ELF-1 (cell line): ENCODE measurements around the gene ELAVL3.
"Not testable (repeated sequence)": the region's sequence is repeated elsewhere in the genome, so short reads cannot be mapped to it uniquely, and the experiment has no call there.

Source experiments
- DNase-seq: peaks from one replicate; pipeline ENCODE4 v3.0.0-alpha.2; 2016; ENCODE audit warnings: low read depth, low spot score

ELAVL3 gene

DNA sequence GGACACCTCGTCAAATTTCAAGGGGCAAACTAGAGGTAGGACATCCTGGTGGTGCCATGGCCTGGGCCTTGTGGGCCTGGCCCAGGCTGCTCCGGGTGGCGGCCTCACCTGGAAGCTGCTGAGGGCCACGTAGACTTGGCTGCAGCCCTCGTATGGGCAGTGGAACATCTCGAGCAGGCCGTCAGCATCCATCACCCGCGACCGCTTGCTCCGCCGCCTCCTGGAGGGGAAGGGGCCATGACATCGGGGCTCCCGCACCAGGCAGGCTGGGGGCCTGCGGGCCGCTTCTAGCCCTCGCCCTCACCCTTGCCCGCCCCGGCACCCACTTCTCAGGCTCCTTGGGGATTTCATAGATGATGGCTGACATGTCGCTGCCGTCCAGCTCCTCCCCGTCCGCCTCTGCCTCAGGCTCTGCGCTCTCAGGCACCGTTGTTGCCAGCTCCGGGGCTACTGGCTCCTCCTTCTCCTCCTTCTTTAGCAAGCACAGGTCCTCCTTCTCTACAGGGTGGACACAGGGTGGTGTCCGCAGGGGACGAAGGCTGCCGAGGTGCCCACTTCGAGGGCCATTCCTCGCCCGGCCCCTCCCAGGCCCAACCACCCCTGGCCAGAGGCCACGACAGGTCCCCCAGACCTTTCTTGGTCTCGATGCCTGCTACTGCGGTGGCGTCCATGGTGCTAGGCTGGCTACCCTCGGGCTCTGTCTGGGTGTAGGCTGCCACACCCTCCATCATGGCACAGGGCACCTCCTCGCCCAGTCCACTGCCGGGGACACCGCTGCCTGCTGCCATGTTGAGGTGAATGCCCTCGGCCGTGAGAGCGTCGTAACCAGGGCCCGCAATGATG is 6.0 kb upstream of the ELAVL3 start:
- no peak for DNase-seq

DNA sequence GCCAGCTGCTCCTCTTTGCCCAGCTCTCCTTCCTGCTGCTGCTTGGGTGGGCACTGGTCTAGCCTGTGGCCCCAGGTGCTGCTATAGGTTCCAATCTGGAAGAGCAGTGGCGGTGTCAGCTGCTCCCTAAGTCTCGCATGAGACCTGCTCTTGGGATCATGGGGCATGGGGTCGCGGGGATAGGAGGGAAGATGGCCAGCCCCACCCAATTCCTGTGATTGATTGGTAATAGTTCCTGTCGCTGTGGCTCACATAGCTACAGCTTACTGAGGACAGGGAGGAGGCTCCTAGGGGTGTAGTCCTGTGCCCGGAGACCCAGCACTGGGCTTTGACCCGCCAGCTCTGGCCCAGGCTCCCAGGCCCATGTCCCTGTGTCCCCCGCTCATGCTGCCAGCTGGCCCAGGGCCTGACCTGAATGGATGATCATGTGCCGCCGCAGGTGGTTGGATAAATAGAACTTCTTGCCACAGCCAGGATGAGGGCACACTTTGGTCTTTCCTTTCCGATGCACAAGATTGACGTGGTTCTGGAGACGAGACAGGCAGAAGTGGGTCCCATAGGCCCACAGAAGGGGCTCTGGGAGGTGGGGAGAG is 4.5 kb upstream of the ELAVL3 start:
- no peak for DNase-seq

DNA sequence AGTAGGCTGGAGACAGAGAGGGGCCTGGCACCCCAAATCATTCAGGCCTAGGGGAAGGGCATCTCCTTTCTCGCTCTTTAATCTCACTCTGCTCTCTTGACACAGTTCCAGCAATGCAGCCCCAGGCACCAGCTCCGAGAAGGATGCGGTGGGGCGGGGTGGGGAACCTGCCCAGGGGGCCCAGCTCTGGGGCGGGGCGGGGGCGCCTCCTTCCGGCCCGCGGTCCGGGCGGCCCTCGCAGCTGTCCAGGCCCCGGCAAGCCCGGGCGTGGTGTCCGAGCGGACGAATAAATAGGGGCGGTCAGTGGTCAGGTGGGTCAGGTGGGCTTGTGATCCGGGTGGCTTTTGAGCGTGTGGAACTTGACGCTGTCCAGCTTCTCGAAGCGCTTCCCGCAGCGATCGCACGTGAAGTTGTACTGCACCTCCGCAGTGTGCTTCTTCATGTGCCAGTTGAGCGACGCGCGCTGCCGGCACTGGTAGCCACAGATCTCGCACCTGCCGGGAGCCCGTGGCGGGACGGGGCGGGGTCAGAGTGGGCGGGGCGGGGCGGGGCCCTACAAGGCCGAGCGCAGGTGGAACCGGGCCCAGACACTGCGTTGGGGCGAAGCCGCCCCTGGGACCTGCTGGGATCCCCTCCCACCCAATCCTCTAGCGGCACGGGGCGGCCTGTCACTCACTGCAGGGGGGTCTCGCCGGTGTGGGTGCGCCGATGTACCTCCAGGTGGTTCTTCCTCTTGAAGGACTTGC is 2.7 kb upstream of the ELAVL3 start:
- DNase-seq = peak; percentile 31

DNA sequence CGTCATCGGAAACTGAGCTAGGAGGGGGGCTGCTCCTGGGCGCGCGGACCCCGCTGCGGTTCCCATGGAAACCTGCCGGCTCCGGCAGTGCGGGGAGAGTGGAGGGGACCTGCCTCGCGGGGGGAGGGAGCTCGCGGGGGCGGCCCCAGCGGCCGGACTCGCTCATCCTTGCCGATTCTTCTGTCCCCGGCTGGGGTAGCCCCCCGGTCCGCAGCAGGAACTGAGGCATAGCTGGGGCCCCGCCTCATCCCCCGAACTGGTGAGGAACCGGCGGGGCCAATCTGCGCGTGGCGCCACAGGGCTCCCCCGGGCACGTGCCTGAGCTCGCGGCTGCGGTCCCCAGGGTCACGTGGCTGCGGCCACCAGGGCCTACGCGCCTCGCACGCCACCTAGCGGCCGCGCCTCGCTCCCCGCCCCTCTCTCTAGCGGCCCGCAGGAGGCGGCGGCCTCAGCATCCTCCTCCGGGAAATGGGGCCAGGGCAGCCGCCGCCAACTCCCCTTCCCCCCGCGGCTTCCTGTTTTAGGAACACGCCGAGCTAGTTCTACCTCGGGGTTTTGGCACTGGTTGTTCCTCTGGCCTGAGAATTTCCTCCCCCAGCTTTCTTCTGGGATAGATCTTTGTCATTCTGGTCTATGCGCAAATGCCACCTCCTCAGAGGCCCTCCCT is 1.7 kb upstream of the ELAVL3 start:
- DNase-seq = peak; percentile 87

DNA sequence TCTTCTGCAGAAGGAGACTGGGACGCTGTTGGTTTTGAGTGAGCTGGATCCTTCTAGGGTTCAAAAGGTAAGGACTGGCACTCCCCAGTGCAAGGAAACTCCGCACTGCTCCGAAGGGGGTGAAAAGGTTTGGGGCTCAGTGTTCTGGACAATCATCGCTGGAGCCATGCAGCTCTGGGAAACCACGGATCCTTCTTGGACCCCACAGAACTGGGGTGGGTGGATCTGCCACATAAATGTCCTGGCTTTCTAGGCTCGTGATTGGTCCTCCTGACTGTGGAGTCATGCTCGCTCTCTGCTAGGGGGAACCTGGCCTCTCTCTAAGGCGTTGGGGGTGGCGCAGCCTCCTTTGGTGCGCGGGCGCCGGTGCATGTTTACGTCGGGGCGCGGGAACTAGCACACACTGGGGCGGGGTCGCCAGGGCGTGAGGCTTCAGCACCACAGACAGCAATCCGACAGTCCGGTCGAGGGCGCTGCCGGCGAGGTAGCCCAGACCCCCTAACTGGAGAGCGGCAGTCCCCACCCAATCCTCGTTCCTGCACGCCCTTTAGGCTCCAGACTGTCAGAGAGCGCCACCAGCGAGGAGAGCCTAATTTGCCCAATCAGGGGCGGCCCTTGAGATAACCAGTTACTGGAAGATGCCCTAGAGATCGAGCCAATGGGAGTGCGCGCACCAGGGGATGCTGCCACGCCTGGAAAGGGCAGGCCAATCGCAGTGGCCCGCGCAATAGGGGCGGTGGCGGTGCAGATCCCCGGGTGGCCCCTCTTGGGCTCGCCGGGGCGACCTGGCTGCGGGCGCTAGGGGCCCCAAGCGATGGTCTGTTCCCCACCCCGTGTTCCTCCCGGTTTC is 913 bp upstream of the ELAVL3 start:
- peak; percentile 89 for DNase-seq

DNA sequence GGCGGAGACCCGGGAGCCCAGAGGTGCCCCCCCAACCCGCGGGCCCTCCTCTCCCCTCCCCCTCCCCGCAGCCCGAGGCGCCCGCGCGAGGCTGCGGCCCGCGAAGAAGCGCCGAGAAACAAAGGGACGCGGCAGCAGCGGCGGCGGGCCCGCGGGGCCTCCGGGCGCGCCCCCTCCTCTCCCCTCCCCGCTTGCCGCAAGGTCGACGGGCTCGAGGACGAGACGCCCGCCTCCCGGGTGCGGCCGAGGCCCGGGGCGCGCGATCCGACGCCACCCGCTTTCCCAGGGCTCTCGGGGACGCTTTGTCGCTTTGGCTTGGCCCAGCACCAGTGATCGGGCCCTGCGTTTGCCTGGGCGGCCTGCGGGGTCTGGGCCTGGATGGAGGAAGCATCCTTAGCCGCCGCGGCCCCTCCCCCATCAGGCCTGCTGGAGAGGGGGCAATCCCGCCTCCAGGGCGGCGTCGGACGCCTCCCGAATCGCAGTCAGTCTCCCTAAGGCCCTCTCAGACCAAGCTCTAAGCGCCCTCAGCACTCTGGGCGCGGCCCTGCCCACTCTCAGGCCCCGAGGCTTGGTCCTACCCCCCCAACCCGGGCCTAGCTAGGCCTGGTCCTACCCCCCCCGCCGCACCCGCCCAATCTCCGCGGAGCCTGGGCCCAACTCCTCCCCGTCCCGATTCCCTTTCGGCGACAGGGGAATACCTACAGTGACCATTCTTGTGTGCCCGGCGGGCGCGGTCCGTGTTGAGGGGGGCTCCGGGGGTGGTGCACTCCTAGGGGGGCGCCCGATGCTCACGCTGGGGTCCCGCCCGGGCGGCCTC is 740 bp downstream of the ELAVL3 start:
- DNase-seq = no peak

DNA sequence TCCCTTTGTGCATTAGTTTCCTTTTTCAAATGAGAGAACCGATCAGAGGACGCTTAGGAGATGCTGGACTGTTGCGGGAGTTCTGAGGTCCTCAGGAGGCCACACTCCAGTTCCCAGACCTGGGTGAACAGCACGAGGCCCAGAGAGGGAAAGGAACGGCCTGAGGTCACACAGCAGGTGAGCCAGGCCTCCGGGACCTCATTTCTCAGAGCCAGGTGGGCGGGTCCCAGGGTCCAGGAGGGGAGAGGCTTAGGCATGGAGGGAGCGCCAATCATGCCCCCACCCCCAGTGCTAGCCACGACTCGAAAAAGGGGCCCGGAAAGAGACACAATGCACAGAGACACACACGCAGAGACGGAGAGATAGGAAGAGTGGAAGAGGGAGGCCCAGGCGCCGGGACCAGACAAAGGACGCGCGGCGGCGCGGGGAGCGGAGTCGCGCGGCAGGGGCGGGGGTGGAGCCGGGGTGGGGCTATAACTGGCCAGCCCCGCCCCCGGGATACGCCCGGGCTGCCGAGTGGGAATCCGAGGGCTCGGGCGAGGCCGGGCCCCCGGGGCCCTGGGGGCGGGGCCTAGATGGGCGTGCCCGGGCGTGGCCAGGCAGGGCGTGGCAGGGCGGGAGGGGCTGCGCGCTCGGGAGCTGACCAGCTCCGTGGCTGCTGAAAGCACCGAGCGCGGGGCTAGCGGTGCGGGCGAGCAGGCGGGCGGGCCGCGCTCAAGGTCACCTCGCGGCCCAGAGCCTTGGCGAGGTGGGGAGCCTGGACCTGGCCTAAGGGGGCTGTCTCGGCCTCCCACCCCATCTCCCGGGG is 1.6 kb downstream of the ELAVL3 start:
- peak; percentile 88 for DNase-seq

DNA sequence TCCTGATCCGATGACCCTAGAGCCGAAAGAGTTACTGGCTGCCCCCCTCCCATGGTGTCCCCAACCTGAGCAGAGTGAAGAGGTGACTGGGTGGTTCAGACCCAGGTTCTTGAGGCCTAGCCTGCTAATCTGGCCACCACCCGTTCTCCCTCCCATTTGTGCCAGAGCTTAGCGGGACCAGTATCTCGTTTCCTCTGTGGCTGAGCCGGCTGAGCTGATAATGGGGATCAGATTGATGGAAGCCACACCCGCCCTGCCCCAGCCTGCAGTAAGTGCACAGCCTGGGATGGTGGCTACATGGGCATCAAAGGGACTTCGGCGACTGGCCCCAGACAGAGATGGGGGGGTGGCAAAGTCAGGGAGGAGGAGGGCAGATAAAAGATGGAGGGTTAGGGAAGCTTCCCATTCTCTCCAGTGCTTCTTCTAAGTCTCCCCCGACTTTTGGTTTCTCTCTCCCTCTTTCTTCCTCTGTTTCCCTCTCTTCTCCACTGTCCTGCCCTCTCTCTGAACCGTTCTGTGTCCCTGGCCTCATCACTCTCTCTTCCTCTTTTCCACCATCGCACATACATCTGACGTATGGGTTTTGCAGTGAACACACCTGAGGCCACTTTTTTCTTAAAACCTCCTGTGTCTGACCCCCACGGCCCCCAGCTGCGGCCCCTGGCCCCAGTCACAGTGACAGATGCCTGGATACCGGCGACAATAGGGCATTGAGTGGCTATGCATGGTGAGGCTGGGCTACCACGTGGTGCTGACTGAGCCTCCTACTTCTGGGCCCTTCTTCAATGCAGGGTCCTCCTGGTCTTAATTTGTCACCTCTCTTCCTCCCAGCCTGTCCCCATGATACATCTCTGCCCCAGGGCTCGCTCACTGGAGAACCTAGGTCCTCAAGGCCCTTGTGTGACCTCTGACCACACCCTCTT is 2.4 kb downstream of the ELAVL3 start:
- no peak for DNase-seq

DNA sequence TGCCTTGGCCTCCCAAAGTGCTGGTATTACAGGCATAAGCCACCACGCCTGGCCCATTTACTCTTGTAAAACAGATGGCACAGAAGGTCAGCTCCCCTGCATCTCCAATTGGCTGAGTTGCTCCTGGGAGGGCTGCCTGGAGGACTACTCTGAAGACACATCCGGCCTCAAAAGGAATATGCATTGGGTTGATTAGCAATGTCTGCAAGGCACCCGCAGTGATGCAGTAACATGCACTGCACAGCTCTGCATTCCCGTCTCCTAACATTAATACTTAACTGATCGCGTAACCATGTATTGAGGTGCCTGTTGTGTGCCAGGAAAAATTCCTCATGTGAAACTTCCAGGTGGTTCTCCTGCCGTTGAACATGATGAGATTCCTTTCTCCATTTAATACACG is 5.0 kb downstream of the ELAVL3 start:
- no peak for DNase-seq

DNA sequence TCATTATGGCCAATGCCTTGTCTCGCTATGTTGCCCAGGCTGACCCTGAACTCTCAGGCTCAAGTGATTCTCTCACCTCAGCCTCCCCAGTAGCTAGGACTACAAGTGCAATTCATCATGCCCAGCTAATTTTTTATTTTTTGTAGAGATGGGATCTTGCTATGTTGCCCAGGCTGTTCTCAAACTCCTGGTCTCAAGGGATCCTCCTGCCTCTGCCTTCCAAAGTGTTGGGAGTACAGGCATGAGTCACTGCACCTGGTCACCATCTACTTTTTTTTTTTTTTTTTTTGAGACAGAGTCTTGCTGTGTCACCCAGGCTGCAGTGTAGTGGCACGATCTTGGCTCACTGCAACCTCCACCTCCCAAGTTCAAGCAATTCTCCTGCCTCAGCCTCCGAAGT is 5.5 kb downstream of the ELAVL3 start:
- DNase-seq = not testable (repeated sequence)

DNA sequence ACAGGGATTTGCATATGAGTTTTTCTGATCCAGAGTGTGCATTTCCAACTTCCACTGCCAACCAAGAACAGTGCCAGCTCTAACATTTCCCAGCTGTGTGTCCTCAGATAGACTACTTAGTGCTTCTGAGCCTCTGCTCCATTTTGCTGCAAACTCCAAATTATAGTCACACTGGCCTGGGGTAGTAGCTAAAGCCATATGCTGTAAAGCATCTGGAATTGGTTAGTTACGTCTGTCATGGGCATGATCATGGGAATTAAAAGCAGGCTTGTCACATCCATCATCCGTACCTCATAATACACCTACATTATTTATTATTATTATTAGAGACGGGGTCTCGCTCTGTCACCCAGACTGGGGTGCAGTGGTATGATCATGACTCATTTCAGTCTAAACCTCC is 7.1 kb downstream of the ELAVL3 start:
- no peak for DNase-seq

DNA sequence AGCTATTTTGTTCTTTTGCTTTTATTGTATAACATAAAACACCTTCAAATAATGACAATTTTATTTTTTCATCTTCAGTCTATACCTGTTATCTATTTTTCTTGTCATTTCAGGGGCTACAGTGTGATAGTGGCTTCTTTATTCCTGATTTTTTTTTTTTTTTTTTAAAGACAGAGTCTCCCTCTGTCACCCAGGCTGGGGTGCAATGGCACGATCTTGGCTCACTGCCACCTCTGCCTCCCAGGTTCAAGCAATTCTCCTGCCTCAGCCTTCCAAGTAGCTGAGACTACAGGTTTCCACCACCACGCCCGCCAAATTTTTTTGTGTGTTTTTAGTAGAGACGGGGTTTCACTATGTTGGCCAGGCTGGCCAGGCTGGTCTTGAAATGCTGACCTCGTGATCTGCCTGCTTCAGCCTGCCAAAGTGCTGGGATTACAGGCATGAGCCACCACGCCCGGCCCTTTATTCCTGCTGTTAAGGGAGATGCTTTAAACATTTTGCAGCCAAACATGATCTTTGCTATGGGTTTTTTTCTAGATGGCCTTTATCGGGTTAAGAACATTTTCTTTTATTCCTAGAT is 12.5 kb downstream of the ELAVL3 start:
- DNase-seq = not testable (repeated sequence)

DNA sequence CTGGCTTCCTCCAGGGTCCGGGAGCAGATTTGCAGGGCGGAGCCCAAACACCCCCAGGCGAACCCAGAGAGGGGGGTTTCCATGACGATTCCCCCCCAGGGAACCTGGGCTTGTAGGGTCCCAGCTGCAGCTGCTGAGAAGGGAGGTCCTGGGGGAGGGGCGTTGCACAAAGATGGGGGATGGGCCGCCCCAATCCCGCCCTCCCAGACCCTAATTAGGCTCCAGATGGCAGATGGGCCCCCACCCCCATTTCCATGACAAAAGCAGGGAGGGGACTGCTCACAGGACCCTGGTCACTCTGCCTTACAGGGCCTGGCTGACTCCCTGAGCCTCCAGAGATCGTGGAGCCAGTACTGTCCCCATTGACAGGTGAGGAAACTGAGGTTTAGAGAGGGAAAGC is 15.2 kb downstream of the ELAVL3 start:
- DNase-seq = peak; percentile 34

DNA sequence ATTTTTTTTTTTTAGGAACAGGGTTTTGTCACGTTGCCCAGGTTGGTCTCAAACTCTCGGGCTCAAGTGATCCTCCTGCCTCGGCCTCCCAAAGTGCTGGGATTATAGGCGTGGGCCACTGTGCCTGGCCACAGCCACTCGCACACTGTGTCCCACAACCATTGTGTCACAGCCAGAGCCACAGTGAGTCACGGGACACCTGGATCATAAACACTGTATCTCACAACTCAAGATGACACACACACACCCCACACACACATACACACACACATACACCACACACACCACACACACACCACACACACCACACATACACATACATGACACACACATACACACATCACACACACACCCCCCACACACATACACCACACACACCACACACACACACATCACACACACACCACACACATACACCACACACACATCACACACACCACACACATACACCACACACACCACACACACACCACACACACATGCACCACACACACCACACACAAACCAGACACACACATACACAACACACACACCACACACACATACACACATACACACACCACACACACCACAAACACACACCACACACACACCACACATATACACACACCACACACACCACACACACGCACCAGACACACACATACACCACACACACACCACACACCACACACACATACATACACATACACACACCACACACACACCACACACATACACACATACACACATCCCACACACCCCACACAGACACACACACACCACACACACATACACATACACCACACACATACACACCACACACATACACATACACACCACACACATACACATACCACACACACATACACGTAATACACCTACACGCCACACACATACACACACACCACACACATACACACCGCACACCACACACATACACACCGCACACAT is 16.2 kb downstream of the ELAVL3 start:
- DNase-seq = no peak

DNA sequence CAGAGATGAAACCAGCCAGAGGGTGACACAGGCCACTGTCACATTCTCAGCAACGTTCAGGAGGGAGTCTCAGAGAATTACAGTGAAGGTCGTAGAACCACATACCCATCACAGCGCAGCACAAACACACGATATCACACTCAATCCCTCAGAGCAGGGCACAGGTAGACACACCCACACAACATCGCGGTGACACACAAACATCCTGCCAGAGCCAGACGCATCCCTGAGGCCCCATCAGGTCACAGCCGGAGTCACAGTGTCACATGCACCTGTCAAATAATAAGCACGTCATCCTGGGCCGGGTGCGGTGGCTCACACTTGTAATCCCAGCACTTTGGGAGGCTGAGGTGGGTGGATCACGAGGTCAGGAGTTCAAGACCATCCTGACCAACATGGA is 17.5 kb downstream of the ELAVL3 start:
- no peak for DNase-seq

DNA sequence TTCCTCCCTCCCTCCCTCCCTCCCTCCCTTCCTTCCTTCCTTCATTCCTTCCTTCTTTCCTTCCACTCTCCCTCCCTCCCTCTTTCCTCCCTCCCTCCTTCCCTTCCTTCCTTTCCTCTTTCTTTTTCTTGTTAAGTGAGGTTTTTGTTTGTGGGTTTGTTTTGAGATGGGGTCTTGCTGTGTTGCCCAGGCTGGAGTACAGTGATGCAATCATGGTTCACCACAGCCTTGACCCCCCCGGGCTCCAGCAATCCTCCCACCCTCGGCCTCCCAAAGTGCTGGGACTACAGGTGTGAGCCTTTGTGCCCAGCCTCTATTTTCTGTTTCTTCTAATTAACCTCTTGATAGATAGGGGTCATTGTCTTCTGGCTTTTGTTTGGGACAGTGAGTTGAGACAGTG is 19.4 kb downstream of the ELAVL3 start:
- DNase-seq = no peak

DNA sequence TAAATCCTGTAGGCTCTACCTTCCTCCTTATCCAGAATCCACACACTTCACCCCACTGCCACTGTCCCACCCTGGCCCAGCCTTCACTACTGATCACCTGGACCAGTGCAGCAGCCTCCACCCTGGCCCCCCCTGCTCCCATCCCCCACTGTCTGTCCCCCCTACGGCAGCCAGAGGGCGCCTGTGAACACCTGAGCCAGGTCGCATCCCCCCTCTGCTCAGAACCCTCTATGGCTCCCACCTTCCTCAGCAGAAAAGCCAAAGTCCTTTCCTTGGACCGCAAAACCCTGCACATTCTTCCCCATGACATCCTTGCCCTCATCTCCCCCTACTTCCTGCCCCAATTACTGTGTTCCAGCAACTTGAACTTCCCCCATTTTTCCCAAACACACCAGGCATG is 20.6 kb downstream of the ELAVL3 start:
- no peak for DNase-seq
